Fibroblast of upper back skin (primary cell): ENCODE data around the gene METRNL.

ENCODE experiments used
- DNase-seq: peaks from one replicate; pipeline ENCODE4 v3.0.0-alpha.2; 2013

Gene METRNL

GRCh38 chr17:83094291-83094690 lies 14.9 kb downstream of the METRNL start:
- DNase-seq: no peak

- no peak for DNase-seq
Observed at GRCh38 chr17:83095016-83095415, 15.6 kb downstream of the METRNL start.

- no peak for DNase-seq
Observed at GRCh38 chr17:83096401-83097224, 17.2 kb downstream of the METRNL start.

- no peak for DNase-seq
Observed at GRCh38 chr17:83097831-83098230, 18.4 kb downstream of the METRNL start.

GRCh38 chr17:83098241-83099085 lies 19.1 kb downstream of the METRNL start:
- DNase-seq: no peak

GRCh38 chr17:83099086-83099555 lies 19.7 kb downstream of the METRNL start:
- no peak for DNase-seq

GRCh38 chr17:83099570-83100181 lies 20.3 kb downstream of the METRNL start:
- DNase-seq: peak; percentile 59

- DNase-seq: no peak
Observed at GRCh38 chr17:83100220-83100852, 20.9 kb downstream of the METRNL start.

GRCh38 chr17:83100853-83101391 lies 21.5 kb downstream of the METRNL start:
- DNase-seq: no peak

- no peak for DNase-seq
Observed at GRCh38 chr17:83101805-83102480, 22.5 kb downstream of the METRNL start.

GRCh38 chr17:83103200-83103942 lies 24.0 kb downstream of the METRNL start:
- peak; percentile 63 for DNase-seq

- DNase-seq: no peak
Observed at GRCh38 chr17:83103943-83104311, 24.5 kb downstream of the METRNL start.

- DNase-seq: no peak
Observed at GRCh38 chr17:83104577-83105505, 25.4 kb downstream of the METRNL start.

GRCh38 chr17:83105512-83105911 lies 26.1 kb downstream of the METRNL start:
- DNase-seq: no peak

GRCh38 chr17:83106056-83106588 lies 26.7 kb downstream of the METRNL start:
- no peak for DNase-seq

GRCh38 chr17:83106913-83107655 lies 27.7 kb downstream of the METRNL start:
- no peak for DNase-seq

GRCh38 chr17:83107656-83108048 lies 28.2 kb downstream of the METRNL start:
- no peak for DNase-seq

GRCh38 chr17:83108709-83109108 lies 29.3 kb downstream of the METRNL start:
- DNase-seq: no peak

- no peak for DNase-seq
Observed at GRCh38 chr17:83109386-83109785, 30.0 kb downstream of the METRNL start.
